ENCODE data around the gene USP3. TPM values are rescaled to one million over a fixed set of nuclear protein-coding genes. Genes with fewer than 3 reads are reported as not detected.

USP3 gene
- total and polyA plus RNA-seq, 2 of the 13 experiments (the other 11 are each of a cell fraction or from before 2014, with no cell fraction given): 14.3 to 61.2 TPM

Other genes with a start within 250 kb of the USP3 start
- 0.67 and 1.00 TPM in 2 replicates for gene APH1B, start 227.0 kb upstream of the USP3 start, total RNA-seq (2016; rRNA removed; fragmentation: Illumina TruSeq; extraction: Trizol)
- 0.45 and 0.72 TPM in 2 replicates for gene APH1B, start 227.0 kb upstream of the USP3 start, polyA plus RNA-seq (2011; rRNA removed)
- 0.07 and 0.08 TPM in 2 replicates for gene CA12, start 122.7 kb upstream of the USP3 start, total RNA-seq (2016; rRNA removed; fragmentation: Illumina TruSeq; extraction: Trizol)
- gene CA12, start 122.7 kb upstream of the USP3 start, polyA plus RNA-seq (2011; rRNA removed): 0.20 and 0.52 TPM in 2 replicates
- 0.20 and 0.33 TPM in 2 replicates for gene FBXL22, start 92.8 kb downstream of the USP3 start, total RNA-seq (2016; rRNA removed; fragmentation: Illumina TruSeq; extraction: Trizol)
- 0.09 and 0.15 TPM in 2 replicates for gene FBXL22, start 92.8 kb downstream of the USP3 start, polyA plus RNA-seq (2011; rRNA removed)

Measured in HepG2 (cell line).